ENCODE measurements around the gene GID4.

GRCh38 chr17:18111330-18111971 lies 72.2 kb downstream of the GID4 start:
- TF ChIP-seq CTCF (IDR thresholded peaks at IDR 0.05) (no peak), POLR2A (IDR thresholded peaks at IDR 0.05) (no peak)

Data from Peyer's patch (tissue), 4 donors.